GM19239 (cell line): ENCODE results near the gene TM9SF3.
"Not testable (repeated sequence)": the region's sequence is repeated elsewhere in the genome, so short reads cannot be mapped to it uniquely, and the experiment has no call there.

ENCODE experiments used
- DNase-seq: peaks from one replicate; pipeline ENCODE4 v3.0.0; 2011; ENCODE audit warnings: low spot score; ENCODE audit not compliant: insufficient read length
- FAIRE-seq: peaks from 2 replicates; lab custom pipeline; 2011; peaks lifted over from hg19 to GRCh38; lab: Jason Lieb, UNC

Gene TM9SF3

GRCh38 chr10:96606216-96606615, 19.4 kb upstream of the TM9SF3 start:
- no peak for FAIRE-seq
- no peak for DNase-seq

GRCh38 chr10:96600337-96600736, 13.5 kb upstream of the TM9SF3 start:
- FAIRE-seq (no peak), DNase-seq (no peak)

GRCh38 chr10:96598846-96599245, 12.0 kb upstream of the TM9SF3 start:
- no peak for FAIRE-seq
- DNase-seq, result no peak

- FAIRE-seq, result no peak
These were observed 9.9 kb upstream of the TM9SF3 start for GRCh38 chr10:96596422-96597407.

GRCh38 chr10:96595741-96596140, 8.9 kb upstream of the TM9SF3 start:
- no peak for FAIRE-seq

More at GRCh38 chr10:96596422-96597407, 9.9 kb upstream of the TM9SF3 start:
- DNase-seq, result no peak

GRCh38 chr10:96591946-96592345, 5.1 kb upstream of the TM9SF3 start:
- FAIRE-seq (no peak), DNase-seq (no peak)

More at GRCh38 chr10:96595741-96596140, 8.9 kb upstream of the TM9SF3 start:
- DNase-seq, result no peak

- DNase-seq (peak; percentile 32), FAIRE-seq (peak; percentile 80)
These were observed 2.0 kb upstream of the TM9SF3 start for GRCh38 chr10:96588616-96589419.

GRCh38 chr10:96588060-96588554, 1.3 kb upstream of the TM9SF3 start:
- FAIRE-seq (peak; percentile 93), DNase-seq (peak; percentile 35)

- no peak for FAIRE-seq
- no peak for DNase-seq
These were observed 650 bp upstream of the TM9SF3 start for GRCh38 chr10:96587264-96588059.

- DNase-seq (no peak), FAIRE-seq (peak; percentile 73)
These were observed 935 bp downstream of the TM9SF3 start for GRCh38 chr10:96585736-96586418.

GRCh38 chr10:96584474-96584873, 2.3 kb downstream of the TM9SF3 start:
- FAIRE-seq (no peak), DNase-seq (no peak)

- no peak for FAIRE-seq
- DNase-seq, result no peak
These were observed 2.8 kb downstream of the TM9SF3 start for GRCh38 chr10:96584035-96584434.

- no peak for FAIRE-seq
- no peak for DNase-seq
These were observed 7.7 kb downstream of the TM9SF3 start for GRCh38 chr10:96579133-96579532.

- DNase-seq (no peak), FAIRE-seq (no peak)
These were observed 8.2 kb downstream of the TM9SF3 start for GRCh38 chr10:96578633-96579032.

- DNase-seq (no peak), FAIRE-seq (no peak)
These were observed 8.8 kb downstream of the TM9SF3 start for GRCh38 chr10:96578022-96578421.

- peak; percentile 48 for FAIRE-seq
- DNase-seq, result no peak
These were observed 9.7 kb downstream of the TM9SF3 start for GRCh38 chr10:96577069-96577468.

- no peak for DNase-seq
- no peak for FAIRE-seq
These were observed 10.4 kb downstream of the TM9SF3 start for GRCh38 chr10:96576277-96576980.

- not testable (repeated sequence) for FAIRE-seq, DNase-seq
These were observed 12.2 kb downstream of the TM9SF3 start for GRCh38 chr10:96574564-96574963.

GRCh38 chr10:96573036-96573435, 13.8 kb downstream of the TM9SF3 start:
- no peak for DNase-seq
- peak; percentile 70 for FAIRE-seq
